ENCODE results near the gene NEUROD1.

- no peak for TF ChIP-seq CTCF (IDR thresholded peaks at IDR 0.05; ENCODE audit: low read depth, low read length)
- TF ChIP-seq POLR2A (IDR thresholded peaks at IDR 0.05; ENCODE audit: extremely low read depth, insufficient read length) = no peak
- no peak for TF ChIP-seq MYC (IDR thresholded peaks at IDR 0.05; ENCODE audit: low read depth, low read length)
- no peak for TF ChIP-seq MAX (IDR thresholded peaks at IDR 0.05; ENCODE audit: low read depth, low read length)
Measured at GRCh38 chr2:181683518-181684453, 3.5 kb upstream of the NEUROD1 start.
